Neural cell (in vitro differentiated cells): ENCODE results near the gene HK1. TPM values are rescaled to one million over a fixed set of nuclear protein-coding genes. Genes with fewer than 3 reads are reported as not detected.

Experiments used
- H2AFZ ChIP-seq: fragments of 200-600, 300-800 bp; sonication (generic), shearing (Covaris generic); 2 replicates; pipeline ENCODE4 v1.6.0; 2014; ENCODE audit warnings: low read depth, mild to moderate bottlenecking, antibody characterized with exemption, low read length, moderate library complexity
- H3F3A ChIP-seq: fragments of 200-600 bp; shearing (Covaris generic); 2 replicates; pipeline ENCODE4 v1.6.1; 2016; ENCODE audit warnings: mild to moderate bottlenecking, moderate library complexity, mixed read lengths, antibody characterized with exemption, low read length; ENCODE audit not compliant: insufficient read depth, poor library complexity, severe bottlenecking
- H3K27ac ChIP-seq: fragments of 200-600, 300-800 bp; sonication (generic), shearing (Covaris generic); 2 replicates; pipeline ENCODE4 v1.5.1; 2014; ENCODE audit warnings: mild to moderate bottlenecking, low read length, moderate library complexity
- H3K27me3 ChIP-seq: fragments of 300-800, 200-600 bp; sonication (generic), shearing (Covaris generic); 2 replicates; pipeline ENCODE4 v1.6.0; 2014; ENCODE audit warnings: mild to moderate bottlenecking, low read depth, low read length, moderate library complexity; ENCODE audit not compliant: insufficient read depth
- H3K36me3 ChIP-seq: fragments of 300-800, 200-600 bp; sonication (generic), shearing (Covaris generic); 2 replicates; pipeline ENCODE4 v1.5.1; 2014; ENCODE audit warnings: mild to moderate bottlenecking, antibody characterized with exemption, low read length, moderate library complexity; ENCODE audit not compliant: insufficient read depth
- H3K4me2 ChIP-seq: fragments of 300-800, 200-600 bp; sonication (generic), shearing (Covaris generic); 2 replicates; pipeline ENCODE4 v1.6.0; 2014; ENCODE audit warnings: mild to moderate bottlenecking, low read length
- H3K4me3 ChIP-seq: fragments of 300-800, 200-600 bp; sonication (generic), shearing (Covaris generic); 2 replicates; pipeline ENCODE4 v1.5.1; 2014; ENCODE audit warnings: mild to moderate bottlenecking, low read length, moderate library complexity
- H3K79me2 ChIP-seq: fragments of 200-600 bp; shearing (Covaris generic); replicated peaks from 2 replicates; pipeline ENCODE4 v1.6.0; 2014; ENCODE audit warnings: mild to moderate bottlenecking, low read length, moderate library complexity; ENCODE audit not compliant: insufficient read depth
- H3K9ac ChIP-seq: fragments of 300-800, 200-600 bp; sonication (generic), shearing (Covaris generic); 2 replicates; pipeline ENCODE4 v1.6.1; 2016; ENCODE audit warnings: mild to moderate bottlenecking, low read length, mixed read lengths
- H3K9me2 ChIP-seq: fragments of 200-600 bp; shearing (Covaris generic); 2 replicates; pipeline ENCODE4 v1.6.1; 2016; ENCODE audit warnings: mild to moderate bottlenecking, low read length, mixed read lengths; ENCODE audit not compliant: insufficient read depth
- H3K9me3 ChIP-seq: fragments of 200-600, 300-800 bp; sonication (generic), shearing (Covaris generic); 2 replicates; pipeline ENCODE4 v1.6.1; 2016; ENCODE audit warnings: mild to moderate bottlenecking, mixed run types, low read length, moderate library complexity, mixed read lengths
- H4K20me1 ChIP-seq: fragments of 200-600 bp; shearing (Covaris generic); 2 replicates; pipeline ENCODE4 v1.6.1; 2016; ENCODE audit warnings: mild to moderate bottlenecking, mixed run types; ENCODE audit not compliant: insufficient read depth
- CTCF ChIP-seq: fragments of 450-650 bp; IDR thresholded peaks from 2 replicates; pipeline ENCODE4 v1.5.1; 2014; ENCODE audit warnings: antibody characterized with exemption, mild to moderate bottlenecking, moderate library complexity; ENCODE audit not compliant: poor library complexity, severe bottlenecking
- EP300 ChIP-seq: fragments of 450-650 bp; conservative IDR thresholded peaks from 2 replicates; pipeline ENCODE4 v1.6.1; 2014; ENCODE audit warnings: antibody characterized with exemption, mild to moderate bottlenecking, moderate library complexity; ENCODE audit not compliant: poor library complexity, severe bottlenecking
- EZH2 ChIP-seq: fragments of 200-600, 300-800 bp; shearing (Covaris generic), sonication (generic); IDR thresholded peaks from 2 replicates; pipeline ENCODE4 v1.6.1; 2014; ENCODE audit warnings: antibody characterized with exemption, low read length, borderline replicate concordance, mild to moderate bottlenecking; ENCODE audit not compliant: insufficient read depth, poor library complexity, severe bottlenecking
- MXI1 ChIP-seq: fragments of 450-650 bp; conservative IDR thresholded peaks from 2 replicates; pipeline ENCODE4 v1.6.1; 2014; ENCODE audit warnings: antibody characterized with exemption, mild to moderate bottlenecking; ENCODE audit not compliant: poor library complexity, severe bottlenecking
- POLR2AphosphoS5 ChIP-seq: IDR thresholded peaks from 2 replicates; pipeline ENCODE4 v1.6.1; 2012
- RAD21 ChIP-seq: fragments of 450-650 bp; conservative IDR thresholded peaks from 2 replicates; pipeline ENCODE4 v1.6.1; 2014; ENCODE audit warnings: antibody characterized with exemption, mild to moderate bottlenecking, moderate library complexity
- REST ChIP-seq: IDR thresholded peaks from 2 replicates; pipeline ENCODE4 v1.6.1; 2012; ENCODE audit warnings: borderline replicate concordance
- SMC3 ChIP-seq: fragments of 450-650 bp; conservative IDR thresholded peaks from 2 replicates; pipeline ENCODE4 v1.6.1; 2014; ENCODE audit warnings: antibody characterized with exemption, mild to moderate bottlenecking, moderate library complexity; ENCODE audit not compliant: poor library complexity
- TAF1 ChIP-seq: IDR thresholded peaks from 2 replicates; pipeline ENCODE4 v1.6.1; 2012; ENCODE audit warnings: low read depth
- polyA plus RNA-seq: library from polyadenylated mRNA; depleted of rRNA; stranded (reverse); fragments of >200 nt; gene quantifications from 2 replicates; pipeline ENCODE4 v1.2.3, GENCODE V29; 2014

Gene HK1
- polyA plus RNA-seq, 1 donor from 2014 or later = 60.5 TPM

GRCh38 chr10:69240455-69240854 is 37.8 kb upstream of the HK1 start:
- Histone ChIP-seq H3K27ac (no peak overlapping the region), H3K36me3 (no peaks in the 10 kb centered on the region), H3K4me3 (no peak overlapping the region), H4K20me1 (no peaks in the 10 kb centered on the region), H3K9me2 (no peaks in the 10 kb centered on the region), H3K79me2 (no peaks in the 10 kb centered on the region), H3F3A (no peaks in the 10 kb centered on the region), H3K27me3 (no peaks in the 10 kb centered on the region), H3K9ac (no peak overlapping the region), H3K9me3 (no peaks in the 10 kb centered on the region), H2AFZ (no peak overlapping the region), H3K4me2 (no peak overlapping the region)
- TF ChIP-seq CTCF (no peak), POLR2AphosphoS5 (no peak), MXI1 (no peak), EP300 (no peak), RAD21 (no peak), REST (no peak), SMC3 (no peak), TAF1 (no peak), EZH2 (no peak)

- H2AFZ ChIP-seq = no peak overlapping the region
- no peak overlapping the region for H3K9ac ChIP-seq
- TF ChIP-seq TAF1 = no peak
- no peak for TF ChIP-seq EP300
- no peak for TF ChIP-seq MXI1
- no peak for TF ChIP-seq CTCF
- no peak for TF ChIP-seq EZH2
- TF ChIP-seq RAD21 = no peak
- TF ChIP-seq POLR2AphosphoS5 = no peak
- TF ChIP-seq REST = no peak
- no peak for TF ChIP-seq SMC3
- H3F3A ChIP-seq = no peaks in the 10 kb centered on the region
- H3K4me2 ChIP-seq = no peak overlapping the region
- H3K4me3 ChIP-seq = no peak overlapping the region
- no peak overlapping the region for H3K27ac ChIP-seq
- no peaks in the 10 kb centered on the region for H4K20me1 ChIP-seq
- no peaks in the 10 kb centered on the region for H3K36me3 ChIP-seq
- H3K9me3 ChIP-seq = no peaks in the 10 kb centered on the region
- no peaks in the 10 kb centered on the region for H3K79me2 ChIP-seq
- H3K27me3 ChIP-seq = no peaks in the 10 kb centered on the region
- no peaks in the 10 kb centered on the region for H3K9me2 ChIP-seq
Observed at GRCh38 chr10:69241575-69241974, 36.7 kb upstream of the HK1 start.
